ENCODE data around the gene COQ8A.

Gene COQ8A

DNA sequence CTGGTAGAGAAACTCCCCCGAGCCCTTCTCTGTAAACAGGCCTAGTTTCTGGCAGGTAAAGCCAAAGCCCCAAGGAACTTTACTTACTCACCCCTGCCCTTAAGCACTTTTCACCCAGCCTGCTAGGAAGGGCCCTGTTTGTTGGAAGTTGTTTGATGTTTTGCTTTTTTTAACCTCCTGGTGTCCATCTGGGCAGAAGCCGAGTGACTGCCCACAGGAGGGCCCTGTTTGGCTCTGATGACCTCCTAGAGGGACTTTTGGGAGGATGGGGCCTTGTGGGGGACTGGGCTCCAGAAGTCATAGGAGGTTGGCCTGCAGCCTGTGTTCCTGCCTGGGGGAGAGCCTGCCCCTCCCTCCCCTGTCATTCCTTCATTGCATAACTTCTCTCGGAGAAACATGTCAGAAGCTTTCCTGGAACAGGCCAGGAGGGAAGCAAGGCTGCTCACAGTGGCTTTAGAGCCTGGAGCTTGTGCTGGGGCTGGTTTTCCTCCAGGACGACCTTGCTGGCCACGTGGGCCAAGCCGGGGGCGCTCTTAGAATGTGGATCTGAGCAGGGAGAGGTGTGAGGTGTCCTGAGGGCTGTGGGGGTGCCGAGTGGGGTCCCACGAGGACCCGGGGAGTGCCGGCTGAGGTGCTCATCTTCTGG lies 33.9 kb downstream of the COQ8A start:
- TF ChIP-seq JUND (IDR thresholded peaks at IDR 0.05; ENCODE audit: low read depth): no peak
- in situ Hi-C loops (cut with HindIII; ENCODE audit: low pct_unique_long_range_greater_than_20kb, low sequenced_read_pairs): no loop called here
- peak in 1 of 2 experiments; percentile 48 for DNase-seq (ENCODE audit: low read depth in 1 of 2, low spot score in 1 of 2)

DNA sequence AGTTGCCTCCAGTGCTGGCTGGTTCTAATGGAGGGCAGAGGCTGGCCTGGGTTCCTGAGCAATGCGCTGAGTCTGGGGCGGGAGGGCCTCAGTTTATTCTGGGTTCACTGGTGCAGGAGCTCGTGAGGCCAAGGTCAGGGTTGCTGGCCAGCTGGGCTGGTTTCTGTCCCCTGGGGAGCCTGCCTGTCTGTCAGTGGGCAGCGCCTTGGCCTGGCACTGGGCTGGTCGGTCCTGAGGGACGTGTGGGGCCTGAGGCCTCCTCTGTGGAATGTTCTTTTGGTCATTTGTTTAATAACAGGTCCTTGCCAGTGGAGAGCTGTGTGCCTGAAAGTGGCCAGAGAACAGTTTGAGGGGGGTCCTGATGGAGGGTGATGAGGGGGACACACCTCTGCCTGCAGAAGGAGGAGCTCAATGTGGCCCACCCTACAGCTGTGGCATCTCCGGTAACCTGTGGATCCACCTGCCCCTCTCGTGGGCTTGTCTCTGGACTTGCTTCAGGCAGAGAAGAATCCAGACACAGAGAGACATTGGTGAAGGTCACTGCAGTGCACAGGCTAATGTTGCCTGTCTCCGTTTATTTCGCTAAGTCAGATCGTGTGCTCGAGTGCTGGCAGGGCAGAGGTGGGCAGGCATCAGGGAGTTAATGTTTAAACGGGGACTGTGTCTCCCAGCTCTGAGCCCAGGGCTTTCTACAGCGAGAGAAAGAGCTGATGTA lies 34.6 kb downstream of the COQ8A start:
- no peak for TF ChIP-seq JUND (IDR thresholded peaks at IDR 0.05; ENCODE audit: low read depth)
- peak in 1 of 2 experiments; percentile 60 for DNase-seq (ENCODE audit: low read depth in 1 of 2, low spot score in 1 of 2)
- in situ Hi-C loops (cut with HindIII; ENCODE audit: low pct_unique_long_range_greater_than_20kb, low sequenced_read_pairs): no loop called here

DNA sequence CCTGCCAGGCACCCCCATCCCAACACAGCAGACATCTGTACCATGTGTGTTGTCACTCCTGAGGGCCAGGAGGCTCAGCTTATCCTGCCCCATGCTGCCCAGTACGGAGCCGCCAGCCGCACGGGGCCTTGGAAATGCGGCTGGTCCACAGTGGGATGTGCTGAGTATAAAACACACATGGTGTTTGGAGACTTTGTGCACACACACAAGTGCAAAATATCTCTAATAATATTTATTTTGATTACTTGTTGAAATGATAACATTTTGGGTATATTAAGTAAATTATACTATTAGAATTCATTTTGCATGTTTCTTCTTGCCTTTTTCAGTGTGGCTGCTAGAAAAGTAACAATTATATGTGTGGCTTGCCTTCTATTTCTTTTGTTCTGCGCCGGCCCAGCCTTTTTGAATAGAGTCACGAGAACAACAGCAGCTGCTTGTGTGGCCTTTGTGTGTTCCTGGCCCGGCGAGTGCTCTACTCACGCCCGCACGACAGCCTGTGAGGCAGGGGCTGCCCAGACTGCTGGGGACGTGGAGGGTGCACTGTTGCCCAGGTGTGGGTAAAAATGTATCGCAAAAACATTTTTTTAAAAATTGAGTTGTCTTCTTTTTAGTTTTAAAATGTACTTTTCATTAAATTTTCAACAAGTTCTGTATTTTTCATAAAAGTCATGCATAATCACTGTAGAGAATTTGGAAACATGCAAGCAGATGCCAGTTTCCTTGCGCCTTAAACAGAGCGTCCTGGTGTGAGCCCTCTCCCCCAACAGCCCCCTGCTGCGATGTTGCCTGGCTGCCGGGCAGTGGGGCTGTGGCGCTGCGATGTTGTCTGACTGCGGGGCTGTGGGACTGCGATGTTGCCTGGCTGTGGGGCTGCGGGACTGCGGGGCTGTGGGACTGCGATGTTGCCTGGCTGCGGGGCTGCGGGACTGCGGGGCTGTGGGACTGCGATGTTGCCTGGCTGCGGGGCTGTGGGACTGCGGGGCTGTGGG lies 35.5 kb downstream of the COQ8A start:
- no peak for DNase-seq (ENCODE audit: low read depth in 1 of 2, low spot score in 1 of 2)
- no peak for TF ChIP-seq JUND (IDR thresholded peaks at IDR 0.05; ENCODE audit: low read depth)
- in situ Hi-C loops (cut with HindIII; ENCODE audit: low pct_unique_long_range_greater_than_20kb, low sequenced_read_pairs): no loop called here

DNA sequence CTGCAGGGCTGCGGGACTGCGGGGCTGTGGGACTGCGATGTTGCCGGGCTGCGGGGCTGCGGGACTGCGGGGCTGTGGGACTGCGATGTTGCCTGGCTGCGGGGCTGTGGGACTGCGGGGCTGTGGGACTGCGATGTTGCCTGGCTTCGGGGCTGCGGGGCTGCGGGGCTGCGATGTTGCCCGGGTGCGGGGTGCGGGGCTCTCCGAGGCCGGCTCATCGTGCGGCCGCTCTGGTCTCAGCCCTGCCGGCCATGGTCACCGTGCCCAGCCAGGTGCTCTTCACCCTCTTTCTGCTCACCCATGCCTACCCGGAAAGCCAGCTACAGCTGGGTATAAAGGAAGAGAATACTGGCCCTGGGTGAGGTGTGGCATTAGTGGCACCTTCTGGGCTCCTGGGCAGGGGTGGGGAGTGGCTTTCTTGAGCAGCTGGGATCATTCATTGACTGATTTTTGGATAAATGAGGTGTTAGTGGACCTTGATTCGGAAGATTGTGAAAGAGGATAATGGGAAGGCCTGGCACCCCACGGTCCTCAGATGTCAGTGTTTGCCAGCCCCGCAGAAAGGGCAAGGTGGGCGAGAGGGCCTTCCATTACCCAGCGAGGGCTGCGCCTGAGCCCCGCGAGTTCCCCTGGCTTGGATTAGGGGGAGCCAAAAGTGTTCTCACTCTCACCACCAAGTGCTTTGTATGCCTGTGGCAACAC lies 36.3 kb downstream of the COQ8A start:
- in situ Hi-C loops (cut with HindIII; ENCODE audit: low pct_unique_long_range_greater_than_20kb, low sequenced_read_pairs): no loop called here
- TF ChIP-seq JUND (IDR thresholded peaks at IDR 0.05; ENCODE audit: low read depth): no peak
- DNase-seq (ENCODE audit: low read depth in 1 of 2, low spot score in 1 of 2): no peak

DNA sequence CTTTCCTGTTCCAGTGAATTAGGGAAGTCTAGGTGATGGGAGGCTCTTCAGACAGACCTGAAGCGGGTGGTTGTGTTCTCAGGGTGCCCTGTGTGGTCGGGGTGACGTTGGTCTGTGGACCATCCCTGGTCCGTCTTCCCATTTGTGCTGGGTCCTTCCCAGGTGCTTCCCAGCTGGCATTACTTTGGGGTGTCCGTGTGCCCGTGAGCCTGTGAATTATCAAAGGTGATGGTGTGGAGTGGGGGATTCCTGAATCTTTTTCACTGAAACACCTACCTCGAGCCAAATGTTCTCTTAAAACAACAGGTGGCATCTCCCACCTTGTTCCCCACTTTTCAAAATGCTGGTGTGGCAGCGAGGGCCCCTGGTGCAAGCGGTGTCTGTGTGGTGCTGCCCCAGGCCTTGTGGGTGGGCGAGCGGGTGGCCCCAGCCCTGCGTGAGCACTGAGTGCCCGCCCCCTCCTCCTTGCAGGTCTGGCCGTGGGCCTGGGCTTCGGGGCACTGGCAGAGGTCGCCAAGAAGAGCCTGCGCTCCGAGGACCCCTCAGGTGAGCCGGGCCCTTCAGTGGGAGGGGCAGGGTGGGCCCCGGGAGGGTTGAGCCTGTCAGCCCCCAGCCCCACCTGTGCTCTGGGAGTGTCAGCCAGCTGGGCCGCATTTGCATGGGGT lies 37.0 kb downstream of the COQ8A start:
- TF ChIP-seq JUND (IDR thresholded peaks at IDR 0.05; ENCODE audit: low read depth): no peak
- no peak for DNase-seq (ENCODE audit: low read depth in 1 of 2, low spot score in 1 of 2)
- in situ Hi-C loops (cut with HindIII; ENCODE audit: low pct_unique_long_range_greater_than_20kb, low sequenced_read_pairs): no loop called here

DNA sequence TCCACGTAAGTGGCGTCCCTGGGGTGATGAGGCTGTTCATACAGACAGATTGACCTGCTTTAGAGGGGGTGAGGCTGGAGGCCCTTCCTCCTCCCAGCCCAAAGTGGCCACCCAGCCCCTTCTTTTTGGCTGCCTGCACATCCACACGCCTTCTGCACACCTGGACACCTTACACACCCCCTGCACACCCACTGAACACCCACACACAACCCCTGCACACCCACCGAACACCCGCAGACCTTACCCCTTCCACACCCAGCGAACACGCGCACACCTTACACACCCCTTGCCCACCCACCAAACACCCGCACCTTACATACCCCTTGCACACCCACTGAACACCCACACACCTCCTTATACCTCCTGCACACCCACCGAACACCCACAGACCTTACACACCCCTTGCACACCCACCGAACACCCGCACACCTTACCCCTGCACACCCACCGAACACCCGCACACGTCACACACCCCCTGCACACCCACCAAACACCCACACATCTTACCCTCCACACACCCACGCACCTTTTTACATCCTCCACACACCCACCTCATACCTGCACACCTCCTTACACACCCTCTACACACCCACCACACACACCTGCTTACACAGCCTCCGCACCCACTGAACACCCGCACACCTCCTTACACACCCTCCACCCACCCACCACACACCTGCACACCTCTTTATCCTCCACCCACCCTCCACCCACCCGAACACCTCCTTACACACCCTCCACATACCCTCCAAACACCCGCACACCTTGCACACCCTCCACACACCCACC lies 37.7 kb downstream of the COQ8A start:
- in situ Hi-C loops (cut with HindIII; ENCODE audit: low pct_unique_long_range_greater_than_20kb, low sequenced_read_pairs): no loop called here
- no peak for DNase-seq (ENCODE audit: low read depth in 1 of 2, low spot score in 1 of 2)

DNA sequence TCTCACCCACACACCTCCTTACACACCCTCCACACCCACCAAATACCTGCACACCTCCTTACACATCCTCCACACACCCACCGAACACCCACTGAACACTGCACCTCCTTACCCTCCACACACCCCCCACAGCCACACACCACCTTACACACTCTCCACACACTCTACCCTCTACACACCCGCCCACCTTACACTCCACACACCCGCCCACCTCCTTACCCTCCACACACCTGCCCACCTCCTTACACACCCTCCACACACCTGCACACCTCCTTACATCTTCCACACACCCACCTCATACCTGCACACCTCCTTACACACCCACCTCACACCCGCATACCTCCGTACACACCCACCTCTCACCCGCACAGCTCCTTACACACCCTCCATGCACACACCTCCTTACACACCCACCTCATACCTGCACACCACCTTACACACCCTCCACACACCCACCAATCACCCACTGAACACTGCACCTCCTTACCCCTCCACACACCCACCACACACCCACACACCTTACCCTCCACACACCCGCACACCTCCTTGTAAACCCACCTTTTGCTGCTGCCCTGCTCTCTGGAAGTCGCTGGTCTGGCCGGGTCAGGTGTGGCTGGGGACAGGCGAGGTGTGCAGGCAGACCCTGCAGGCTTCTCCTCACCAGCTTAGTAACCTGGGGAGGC lies 38.5 kb downstream of the COQ8A start:
- DNase-seq (ENCODE audit: low read depth in 1 of 2, low spot score in 1 of 2): no peak
- in situ Hi-C loops (cut with HindIII; ENCODE audit: low pct_unique_long_range_greater_than_20kb, low sequenced_read_pairs): no loop called here
- no peak for TF ChIP-seq JUND (IDR thresholded peaks at IDR 0.05; ENCODE audit: low read depth)

More for the DNA sequence above, 37.7 kb downstream of the COQ8A start:
- TF ChIP-seq JUND (IDR thresholded peaks at IDR 0.05; ENCODE audit: low read depth): no peak

DNA sequence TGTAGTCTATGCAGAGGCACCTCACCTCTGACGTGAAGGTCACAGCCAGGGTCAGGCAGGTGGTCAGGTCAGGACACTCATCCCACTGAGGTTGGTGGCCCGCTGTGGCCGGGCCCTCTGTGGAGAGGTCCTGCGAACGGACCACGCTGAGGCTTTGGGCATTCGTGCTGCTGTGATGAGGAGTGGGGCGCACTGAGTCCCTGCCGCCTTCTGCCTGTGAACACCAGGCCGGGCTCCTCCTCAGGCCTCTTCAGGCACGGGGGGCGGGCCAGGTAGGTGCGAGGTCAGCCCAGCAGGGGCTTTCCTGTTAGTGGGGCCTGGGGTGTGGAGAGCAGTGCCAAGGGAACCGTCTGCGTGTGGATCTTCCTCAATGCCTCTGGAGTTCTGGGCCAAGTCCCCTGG lies 39.0 kb downstream of the COQ8A start:
- TF ChIP-seq JUND (IDR thresholded peaks at IDR 0.05; ENCODE audit: low read depth): no peak
- in situ Hi-C loops (cut with HindIII; ENCODE audit: low pct_unique_long_range_greater_than_20kb, low sequenced_read_pairs): no loop called here
- no peak for DNase-seq (ENCODE audit: low read depth in 1 of 2, low spot score in 1 of 2)

DNA sequence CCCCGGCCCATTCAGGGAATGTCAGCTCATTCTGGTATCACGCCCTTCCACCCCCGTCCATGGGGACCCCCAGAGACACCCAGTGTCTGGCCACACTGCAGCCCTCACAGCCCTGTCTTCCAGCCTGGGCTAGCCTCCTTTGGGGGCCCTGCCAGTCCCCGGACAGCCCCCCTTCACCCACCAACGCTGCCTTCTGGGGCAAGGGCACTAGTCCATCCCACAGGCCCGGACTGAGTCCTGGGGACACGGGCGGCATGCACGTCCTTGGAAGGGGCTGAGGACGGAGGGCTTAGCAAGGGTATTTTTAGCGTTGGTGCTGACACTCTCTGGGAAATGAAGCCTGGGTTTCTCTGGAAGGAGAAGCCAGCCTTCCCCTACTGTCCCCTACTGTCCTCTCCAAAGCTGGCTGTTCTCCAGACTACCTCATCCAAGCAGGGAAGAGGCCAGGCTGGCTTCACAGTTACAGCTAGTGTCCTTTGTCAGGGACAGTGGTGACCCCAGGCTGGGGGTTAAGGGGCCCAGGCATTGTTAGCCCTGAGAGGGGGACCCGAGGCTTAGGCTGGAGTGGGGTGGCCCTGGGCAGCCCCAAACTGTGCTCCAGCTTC lies 39.5 kb downstream of the COQ8A start:
- TF ChIP-seq JUND (IDR thresholded peaks at IDR 0.05; ENCODE audit: low read depth): no peak
- in situ Hi-C loops (cut with HindIII; ENCODE audit: low pct_unique_long_range_greater_than_20kb, low sequenced_read_pairs): no loop called here
- no peak for DNase-seq (ENCODE audit: low read depth in 1 of 2, low spot score in 1 of 2)

DNA sequence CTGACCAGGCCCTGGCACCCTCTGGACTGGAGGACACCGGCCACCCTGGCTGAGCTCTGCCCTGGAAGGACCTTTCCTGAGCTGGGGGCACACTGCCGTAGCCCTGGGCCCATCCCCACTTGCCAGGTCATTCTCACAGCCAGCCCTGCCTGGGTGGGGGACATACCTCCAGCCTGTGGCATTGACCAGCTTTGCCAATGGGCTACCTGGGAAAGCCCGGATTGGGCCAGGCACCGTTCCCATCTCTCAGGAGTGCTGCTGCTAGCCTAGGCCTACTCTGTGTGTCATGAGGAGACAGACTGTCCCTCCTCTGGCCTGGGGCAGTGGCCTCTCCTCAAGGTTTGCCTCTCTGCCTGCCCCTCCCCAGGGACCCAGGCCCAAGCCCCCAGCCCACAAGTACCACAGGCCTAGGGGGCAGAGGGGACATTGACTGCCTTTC lies 40.0 kb downstream of the COQ8A start:
- DNase-seq (ENCODE audit: low read depth in 1 of 2, low spot score in 1 of 2): no peak
- no peak for TF ChIP-seq JUND (IDR thresholded peaks at IDR 0.05; ENCODE audit: low read depth)
- in situ Hi-C loops (cut with HindIII; ENCODE audit: low pct_unique_long_range_greater_than_20kb, low sequenced_read_pairs): no loop called here
